ENCODE data around the gene NTN3.

DNA sequence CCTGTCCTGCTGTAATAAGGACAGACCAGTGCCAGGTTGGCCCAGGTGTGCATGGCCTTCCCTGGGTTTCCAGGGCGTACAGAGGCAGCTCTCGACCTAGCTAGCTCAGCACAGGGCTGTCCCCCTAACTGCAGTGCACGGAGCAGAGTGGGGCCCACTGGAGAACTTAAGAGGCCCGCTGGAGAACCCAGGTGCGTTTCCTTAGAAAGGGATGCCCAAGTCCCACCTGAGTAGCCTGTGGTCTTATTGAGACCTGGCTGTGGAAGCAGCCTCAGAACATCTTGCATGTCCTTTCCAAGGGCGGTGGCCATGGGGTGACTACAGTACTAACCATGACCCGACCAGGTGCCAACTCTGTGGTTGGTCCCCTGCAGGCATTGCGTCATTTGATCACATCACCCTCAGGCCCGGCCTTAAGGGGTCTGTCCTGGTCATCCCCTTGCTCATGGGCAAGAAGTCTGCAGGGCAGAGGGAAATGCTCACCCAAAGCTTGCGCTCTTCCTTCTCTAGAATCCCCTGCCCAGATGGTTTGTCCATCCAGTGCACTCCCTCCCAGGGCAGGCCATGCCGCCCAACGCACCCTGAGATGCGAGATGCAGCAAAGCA, 45.2 kb upstream of the NTN3 start:
- TF ChIP-seq, protein P1, sequence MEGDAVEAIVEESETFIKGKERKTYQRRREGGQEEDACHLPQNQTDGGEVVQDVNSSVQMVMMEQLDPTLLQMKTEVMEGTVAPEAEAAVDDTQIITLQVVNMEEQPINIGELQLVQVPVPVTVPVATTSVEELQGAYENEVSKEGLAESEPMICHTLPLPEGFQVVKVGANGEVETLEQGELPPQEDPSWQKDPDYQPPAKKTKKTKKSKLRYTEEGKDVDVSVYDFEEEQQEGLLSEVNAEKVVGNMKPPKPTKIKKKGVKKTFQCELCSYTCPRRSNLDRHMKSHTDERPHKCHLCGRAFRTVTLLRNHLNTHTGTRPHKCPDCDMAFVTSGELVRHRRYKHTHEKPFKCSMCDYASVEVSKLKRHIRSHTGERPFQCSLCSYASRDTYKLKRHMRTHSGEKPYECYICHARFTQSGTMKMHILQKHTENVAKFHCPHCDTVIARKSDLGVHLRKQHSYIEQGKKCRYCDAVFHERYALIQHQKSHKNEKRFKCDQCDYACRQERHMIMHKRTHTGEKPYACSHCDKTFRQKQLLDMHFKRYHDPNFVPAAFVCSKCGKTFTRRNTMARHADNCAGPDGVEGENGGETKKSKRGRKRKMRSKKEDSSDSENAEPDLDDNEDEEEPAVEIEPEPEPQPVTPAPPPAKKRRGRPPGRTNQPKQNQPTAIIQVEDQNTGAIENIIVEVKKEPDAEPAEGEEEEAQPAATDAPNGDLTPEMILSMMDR (IDR thresholded peaks at IDR 0.05): no peak
- TF ChIP-seq POLR2A (IDR thresholded peaks at IDR 0.05): no peak

Measured in heart left ventricle (tissue), 13 donors.